Measurements from ENCODE around the gene MVB12B.

GRCh38 chr9:126287166-126287866, 39.3 kb upstream of the MVB12B start:
- TF ChIP-seq CTCF (IDR thresholded peaks at IDR 0.05 in 4 of 5, conservative IDR thresholded peaks at IDR 0.05 in 1 of 5) (no peak), POLR2A (IDR thresholded peaks at IDR 0.05) (no peak)
